ENCODE results near the gene ARAF. TPM values are rescaled to one million over a fixed set of nuclear protein-coding genes. Genes with fewer than 3 reads are reported as not detected.
A peak's percentile ranks its signal among the peaks of the same experiment; 100 is the strongest.

Gene ARAF
- total RNA-seq, 1 experiment from 2014 or later: 20.5 TPM

DNA sequence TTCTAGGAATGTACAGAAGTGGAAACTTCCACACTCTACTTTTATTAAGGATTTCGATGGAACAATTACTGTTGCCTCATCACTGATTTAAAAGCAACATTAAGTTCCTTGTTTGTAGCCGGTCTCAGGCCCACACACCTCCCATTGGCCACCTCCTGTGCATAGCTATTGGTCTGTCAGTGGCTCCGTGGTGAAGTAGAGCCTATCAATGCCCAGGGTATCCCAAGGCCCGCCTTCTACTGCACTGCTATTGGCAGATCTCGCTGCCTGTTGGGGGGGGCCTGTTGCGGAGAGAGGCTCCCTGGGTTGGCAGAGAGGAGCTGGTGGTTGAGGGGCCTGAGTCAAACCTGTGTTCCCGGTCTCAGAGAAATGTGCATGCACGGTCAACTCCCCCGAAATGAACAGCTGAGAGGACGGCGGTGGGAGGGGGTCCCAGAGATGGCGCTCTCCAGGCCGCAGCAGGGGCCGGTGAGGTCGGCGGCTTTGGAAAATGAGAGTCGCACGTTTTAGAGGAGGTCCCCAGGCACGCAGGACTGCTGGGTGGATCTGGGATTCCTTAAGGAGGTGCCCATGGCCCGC, 4.9 kb upstream of the ARAF start:
- Histone ChIP-seq H3K4me3 (peak overlapping the region; percentile 62), H3K27ac (peak overlapping the region; percentile 74), H3K27me3 (no peaks in the 10 kb centered on the region), H3K4me1 (no peaks in the 10 kb centered on the region), H3K9me3 (replicated peaks) (no peaks in the 10 kb centered on the region), H3K36me3 (no peaks in the 10 kb centered on the region)
- peak; percentile 88 to 89 for DNase-seq

DNA sequence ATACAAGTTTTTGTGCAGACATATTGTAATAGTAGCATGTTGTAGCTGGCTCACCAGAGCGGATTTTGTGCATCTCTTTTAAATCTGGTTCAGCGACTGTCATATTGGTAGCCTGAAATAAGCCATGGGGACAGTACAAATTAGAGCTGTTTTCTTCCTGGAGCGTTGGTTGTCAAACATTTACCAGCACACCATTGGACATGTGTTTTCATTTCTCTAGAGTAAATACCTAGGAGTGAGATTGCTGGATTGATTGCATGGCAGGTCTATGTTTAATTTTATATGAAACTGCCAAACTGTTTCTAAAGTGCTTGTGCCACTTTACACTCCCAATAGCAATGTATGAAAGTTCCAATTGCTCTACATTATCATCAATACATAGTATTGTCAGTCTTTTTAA, 2.6 kb upstream of the ARAF start:
- no peak overlapping the region for H3K4me3 ChIP-seq
- no peaks in the 10 kb centered on the region for H3K27me3 ChIP-seq
- no peaks in the 10 kb centered on the region for H3K4me1 ChIP-seq
- H3K9me3 ChIP-seq (replicated peaks): no peaks in the 10 kb centered on the region
- H3K36me3 ChIP-seq: no peaks in the 10 kb centered on the region
- DNase-seq: no peak
- H3K27ac ChIP-seq: no peak overlapping the region

DNA sequence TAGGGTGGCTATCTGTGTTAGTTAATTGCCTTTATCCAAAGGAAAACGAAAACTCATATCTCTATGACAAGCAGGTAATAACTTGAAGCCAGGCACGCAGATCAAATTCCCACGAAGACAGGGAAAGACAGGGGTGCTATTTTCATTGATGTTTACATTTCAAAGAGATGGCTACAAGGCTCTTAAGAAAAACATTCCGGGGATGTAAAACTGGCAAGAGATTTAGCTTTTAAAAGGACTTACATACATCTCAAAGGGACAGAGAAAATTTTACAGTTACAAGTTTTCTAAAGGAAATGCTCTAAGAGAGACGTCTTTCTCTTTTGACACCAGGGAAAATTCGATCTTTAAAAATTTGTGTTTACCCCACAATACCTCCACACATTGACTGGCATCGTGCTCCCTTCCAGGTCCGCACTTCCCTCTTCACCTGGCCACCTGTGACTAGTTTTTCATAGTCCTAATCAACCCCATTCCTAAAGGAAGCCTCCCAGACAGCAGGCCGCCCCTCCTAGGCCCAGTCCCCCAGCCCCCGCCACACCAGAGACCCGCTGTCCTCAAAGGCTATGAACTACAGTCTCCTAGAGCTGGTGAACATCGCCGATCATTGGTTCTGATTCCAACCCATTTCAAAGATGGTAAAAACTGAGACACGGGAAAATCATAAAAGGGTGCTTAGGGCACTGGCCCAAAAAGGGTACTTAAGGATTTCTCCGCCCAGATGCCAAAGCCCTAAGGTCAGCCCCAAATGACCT, 649 bp upstream of the ARAF start:
- Histone ChIP-seq H3K27me3 (no peaks in the 10 kb centered on the region), H3K27ac (peak overlapping the region; percentile 94), H3K36me3 (0 out of 2 replicates have a peak, but pooled peaks cover 2% of the 10 kb centered on the region), H3K4me1 (no peaks in the 10 kb centered on the region), H3K4me3 (peak overlapping the region; percentile 90), H3K9me3 (replicated peaks) (no peaks in the 10 kb centered on the region)
- DNase-seq: no peak

DNA sequence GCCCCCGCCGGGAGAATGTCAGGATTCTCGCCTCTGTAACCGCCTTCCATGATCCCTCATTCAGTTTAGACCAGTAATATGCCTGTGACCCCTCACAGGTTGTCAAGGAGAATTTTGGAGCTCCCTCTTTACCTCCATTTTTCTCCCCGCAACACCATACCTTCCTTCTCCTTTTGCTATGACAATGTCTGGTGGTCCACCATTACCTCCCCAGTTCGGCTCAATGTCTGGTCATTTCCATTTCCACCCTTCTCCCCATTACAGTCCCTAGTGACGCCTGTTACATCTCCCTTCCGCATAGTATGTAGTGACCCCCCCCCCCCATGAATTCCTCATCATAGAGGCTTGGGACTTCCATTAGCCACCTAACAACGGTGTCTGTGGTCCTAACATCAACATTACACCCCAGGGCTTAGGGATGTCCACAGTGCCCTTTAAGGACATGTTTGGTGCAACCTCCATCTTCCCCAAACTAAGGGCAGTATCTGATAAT, 700 bp downstream of the ARAF start:
- DNase-seq: no peak
- no peaks in the 10 kb centered on the region for H3K9me3 ChIP-seq (replicated peaks)
- 0 out of 2 replicates have a peak, but pooled peaks cover 2% of the 10 kb centered on the region for H3K36me3 ChIP-seq
- peak overlapping the region; percentile 94 for H3K27ac ChIP-seq
- H3K27me3 ChIP-seq: no peaks in the 10 kb centered on the region
- H3K4me1 ChIP-seq: no peaks in the 10 kb centered on the region
- H3K4me3 ChIP-seq: peak overlapping the region; percentile 90

DNA sequence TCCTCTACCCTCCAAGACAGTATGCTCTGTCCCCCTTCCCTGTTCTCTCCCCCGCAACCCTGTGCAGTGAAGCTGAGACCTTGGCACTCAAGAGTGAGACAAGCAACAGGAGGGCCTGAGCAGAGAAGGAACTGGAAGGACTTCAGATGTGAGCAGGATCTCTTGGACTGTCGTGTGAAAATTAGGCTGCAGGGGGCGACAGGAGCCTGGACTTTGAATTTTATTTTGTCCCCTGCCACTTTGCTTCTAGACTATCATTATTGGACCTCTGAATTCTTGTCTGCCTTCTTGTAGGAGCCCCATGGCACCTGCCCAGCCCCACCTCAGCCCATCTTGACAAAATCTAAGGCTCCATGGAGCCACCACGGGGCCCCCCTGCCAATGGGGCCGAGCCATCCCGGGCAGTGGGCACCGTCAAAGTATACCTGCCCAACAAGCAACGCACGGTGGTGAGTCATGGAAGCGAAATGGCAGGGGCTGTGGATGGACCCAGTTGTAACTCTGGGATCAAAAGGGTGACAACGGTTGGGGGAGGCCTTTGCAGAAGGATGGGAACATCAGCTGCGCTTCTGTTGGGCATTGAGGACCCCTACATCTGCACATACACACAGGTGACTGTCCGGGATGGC, 1.7 kb downstream of the ARAF start:
- Histone ChIP-seq H3K4me3 (no peak overlapping the region), H3K9me3 (replicated peaks) (no peaks in the 10 kb centered on the region), H3K36me3 (0 out of 2 replicates have a peak, but pooled peaks cover 2% of the 10 kb centered on the region), H3K27me3 (no peaks in the 10 kb centered on the region), H3K27ac (no peak overlapping the region), H3K4me1 (no peaks in the 10 kb centered on the region)
- DNase-seq: peak in 1 of 2 experiments; percentile 32

DNA sequence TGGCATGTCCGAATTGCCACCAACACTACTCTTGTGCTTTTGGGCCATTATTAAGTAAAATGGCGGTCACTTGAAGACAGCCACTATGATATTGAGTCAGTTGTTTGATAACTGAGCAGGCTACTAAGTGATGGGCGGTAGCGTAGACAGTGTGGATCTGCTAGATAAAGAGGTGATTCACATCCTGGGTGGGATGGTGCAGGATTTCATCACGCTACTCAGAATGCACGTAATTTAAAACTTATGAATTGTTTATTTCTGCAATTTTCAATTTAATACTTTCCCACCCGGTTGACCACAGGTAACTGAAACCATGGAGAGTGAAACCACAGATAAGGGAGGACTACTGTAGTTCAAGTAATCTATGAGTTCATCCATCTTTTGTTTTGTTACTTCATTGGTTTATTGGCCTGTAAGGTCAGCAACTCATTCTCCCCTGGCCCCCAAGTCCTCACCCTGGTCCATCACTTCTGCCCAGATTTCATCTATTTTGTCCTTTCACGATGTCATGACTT, 2.9 kb downstream of the ARAF start:
- Histone ChIP-seq H3K9me3 (replicated peaks) (no peaks in the 10 kb centered on the region), H3K4me3 (no peak overlapping the region), H3K27ac (no peak overlapping the region), H3K36me3 (0 out of 2 replicates have a peak, but pooled peaks cover 2% of the 10 kb centered on the region), H3K27me3 (no peaks in the 10 kb centered on the region), H3K4me1 (no peaks in the 10 kb centered on the region)
- DNase-seq: no peak

DNA sequence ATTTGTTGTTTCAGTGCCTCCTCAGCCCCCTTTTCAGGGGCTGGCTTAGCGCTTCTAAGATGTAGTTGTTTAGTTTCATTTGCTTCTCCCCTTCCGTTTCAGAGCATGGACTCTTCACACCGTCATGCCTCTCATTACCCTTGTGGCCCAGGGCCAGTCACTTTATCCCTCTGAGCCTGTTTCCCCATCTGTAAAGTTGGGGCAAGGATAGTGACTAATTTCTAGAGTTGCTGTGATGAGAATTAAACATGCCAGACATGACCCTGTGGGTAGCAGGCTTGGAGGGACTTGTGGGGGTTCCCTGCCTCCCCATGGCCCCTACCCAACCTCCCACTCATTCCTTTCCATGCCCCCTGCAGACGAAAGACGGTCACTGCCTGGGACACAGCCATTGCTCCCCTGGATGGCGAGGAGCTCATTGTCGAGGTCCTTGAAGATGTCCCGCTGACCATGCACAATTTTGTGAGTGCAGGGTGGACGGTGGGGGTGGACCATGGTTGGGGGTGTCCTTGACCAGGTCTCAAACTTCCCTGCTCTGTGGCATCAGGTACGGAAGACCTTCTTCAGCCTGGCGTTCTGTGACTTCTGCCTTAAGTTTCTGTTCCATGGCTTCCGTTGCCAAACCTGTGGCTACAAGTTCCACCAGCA, 3.6 kb downstream of the ARAF start:
- DNase-seq: no peak
- no peak overlapping the region for H3K27ac ChIP-seq
- H3K9me3 ChIP-seq (replicated peaks): no peaks in the 10 kb centered on the region
- 0 out of 2 replicates have a peak, but pooled peaks cover 2% of the 10 kb centered on the region for H3K36me3 ChIP-seq
- H3K4me1 ChIP-seq: no peaks in the 10 kb centered on the region
- no peak overlapping the region for H3K4me3 ChIP-seq
- no peaks in the 10 kb centered on the region for H3K27me3 ChIP-seq

DNA sequence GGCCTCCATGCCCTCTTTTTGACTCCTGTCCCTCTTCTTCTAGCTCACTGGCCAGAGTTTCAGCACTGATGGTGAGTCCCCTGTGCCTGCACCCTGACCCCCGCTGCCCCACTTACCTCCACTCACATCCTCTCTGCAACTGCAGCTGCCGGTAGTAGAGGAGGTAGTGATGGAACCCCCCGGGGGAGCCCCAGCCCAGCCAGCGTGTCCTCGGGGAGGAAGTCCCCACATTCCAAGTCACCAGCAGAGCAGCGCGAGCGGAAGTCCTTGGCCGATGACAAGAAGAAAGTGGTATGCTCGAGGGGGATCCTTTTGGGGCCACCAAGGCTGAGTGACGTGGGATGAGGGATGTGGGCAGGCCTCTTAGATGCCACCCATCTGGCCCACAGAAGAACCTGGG, 5.8 kb downstream of the ARAF start:
- H3K36me3 ChIP-seq: 0 out of 2 replicates have a peak, but pooled peaks cover 2% of the 10 kb centered on the region
- no peak for DNase-seq
- no peaks in the 10 kb centered on the region for H3K9me3 ChIP-seq (replicated peaks)
- H3K4me3 ChIP-seq: no peak overlapping the region
- H3K4me1 ChIP-seq: no peaks in the 10 kb centered on the region
- no peak overlapping the region for H3K27ac ChIP-seq
- H3K27me3 ChIP-seq: no peaks in the 10 kb centered on the region

DNA sequence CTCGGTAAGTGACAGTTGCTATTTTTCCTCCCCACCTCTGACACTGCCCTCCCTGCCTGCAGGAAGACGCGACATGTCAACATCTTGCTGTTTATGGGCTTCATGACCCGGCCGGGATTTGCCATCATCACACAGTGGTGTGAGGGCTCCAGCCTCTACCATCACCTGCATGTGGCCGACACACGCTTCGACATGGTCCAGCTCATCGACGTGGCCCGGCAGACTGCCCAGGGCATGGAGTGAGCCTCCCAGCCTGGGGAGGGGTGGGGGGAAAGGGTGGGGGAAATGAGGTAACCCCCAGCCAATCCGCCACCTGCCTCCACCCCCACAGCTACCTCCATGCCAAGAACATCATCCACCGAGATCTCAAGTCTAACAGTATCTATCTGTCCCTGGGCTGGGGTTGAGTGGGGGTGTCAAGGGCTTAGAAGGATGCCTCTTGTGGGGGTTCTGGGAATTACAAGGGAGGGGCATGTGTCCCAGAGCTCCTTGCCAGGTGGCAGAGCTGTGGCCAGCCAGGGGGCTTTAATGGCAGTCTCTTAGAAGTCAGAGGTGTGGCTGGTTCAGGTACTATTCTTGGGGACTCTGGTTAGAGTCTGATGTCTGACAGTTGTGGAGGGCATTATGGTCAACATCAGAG, 7.8 kb downstream of the ARAF start:
- Histone ChIP-seq H3K27ac (no peak overlapping the region), H3K27me3 (no peaks in the 10 kb centered on the region), H3K36me3 (no peaks in the 10 kb centered on the region), H3K4me3 (no peak overlapping the region), H3K9me3 (replicated peaks) (no peaks in the 10 kb centered on the region), H3K4me1 (no peaks in the 10 kb centered on the region)
- DNase-seq: peak in 1 of 2 experiments; percentile 26

DNA sequence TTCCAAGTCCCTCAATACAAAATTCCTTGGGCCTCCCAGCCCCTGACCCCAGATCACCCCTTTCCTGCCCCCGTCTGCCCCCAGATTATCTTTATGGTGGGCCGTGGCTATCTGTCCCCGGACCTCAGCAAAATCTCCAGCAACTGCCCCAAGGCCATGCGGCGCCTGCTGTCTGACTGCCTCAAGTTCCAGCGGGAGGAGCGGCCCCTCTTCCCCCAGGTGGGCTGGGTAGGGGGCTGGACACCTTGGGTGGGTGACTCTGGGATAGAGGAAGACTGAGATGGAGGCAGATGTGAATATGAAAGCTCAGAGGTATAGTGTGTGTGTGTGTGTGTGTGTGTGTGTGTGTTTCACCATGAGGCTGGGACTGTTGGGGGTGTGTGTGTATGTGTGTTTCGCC, 9.8 kb downstream of the ARAF start:
- no peaks in the 10 kb centered on the region for H3K36me3 ChIP-seq
- no peak overlapping the region for H3K27ac ChIP-seq
- no peaks in the 10 kb centered on the region for H3K27me3 ChIP-seq
- H3K4me1 ChIP-seq: no peaks in the 10 kb centered on the region
- DNase-seq: no peak
- no peaks in the 10 kb centered on the region for H3K9me3 ChIP-seq (replicated peaks)
- no peak overlapping the region for H3K4me3 ChIP-seq

DNA sequence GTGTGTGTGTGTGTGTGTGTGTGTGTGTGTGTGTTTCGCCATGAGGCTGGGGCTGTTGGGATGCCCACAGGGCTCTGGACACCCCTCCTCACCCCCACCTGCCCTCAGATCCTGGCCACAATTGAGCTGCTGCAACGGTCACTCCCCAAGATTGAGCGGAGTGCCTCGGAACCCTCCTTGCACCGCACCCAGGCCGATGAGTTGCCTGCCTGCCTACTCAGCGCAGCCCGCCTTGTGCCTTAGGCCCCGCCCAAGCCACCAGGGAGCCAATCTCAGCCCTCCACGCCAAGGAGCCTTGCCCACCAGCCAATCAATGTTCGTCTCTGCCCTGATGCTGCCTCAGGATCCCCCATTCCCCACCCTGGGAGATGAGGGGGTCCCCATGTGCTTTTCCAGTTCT, 10.2 kb downstream of the ARAF start:
- no peaks in the 10 kb centered on the region for H3K9me3 ChIP-seq (replicated peaks)
- no peak for DNase-seq
- no peak overlapping the region for H3K4me3 ChIP-seq
- no peaks in the 10 kb centered on the region for H3K36me3 ChIP-seq
- H3K27me3 ChIP-seq: no peaks in the 10 kb centered on the region
- H3K27ac ChIP-seq: no peak overlapping the region
- H3K4me1 ChIP-seq: no peaks in the 10 kb centered on the region

DNA sequence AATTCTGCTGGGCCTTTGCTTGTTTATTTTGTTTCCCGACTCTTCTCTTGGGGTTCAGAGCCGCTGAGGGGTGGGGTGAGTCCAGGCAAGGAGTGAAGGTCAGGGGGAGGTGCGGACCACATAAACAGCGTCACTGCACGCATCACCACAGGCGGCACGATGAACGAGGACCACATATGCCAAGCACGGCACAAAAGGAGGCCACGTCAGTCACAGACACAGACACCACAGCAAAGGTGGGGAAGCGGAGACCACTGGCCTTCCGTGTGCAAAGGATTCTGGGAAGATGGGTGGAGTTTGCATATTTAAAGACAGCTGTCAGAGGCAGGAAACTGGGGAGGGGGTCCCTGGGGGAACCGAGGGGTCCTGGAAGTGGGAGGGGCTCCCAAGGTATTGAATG, 10.9 kb downstream of the ARAF start:
- no peak for DNase-seq
- Histone ChIP-seq H3K4me1 (no peaks in the 10 kb centered on the region), H3K36me3 (no peaks in the 10 kb centered on the region), H3K27me3 (no peaks in the 10 kb centered on the region), H3K9me3 (replicated peaks) (no peaks in the 10 kb centered on the region), H3K27ac (no peak overlapping the region), H3K4me3 (no peak overlapping the region)

DNA sequence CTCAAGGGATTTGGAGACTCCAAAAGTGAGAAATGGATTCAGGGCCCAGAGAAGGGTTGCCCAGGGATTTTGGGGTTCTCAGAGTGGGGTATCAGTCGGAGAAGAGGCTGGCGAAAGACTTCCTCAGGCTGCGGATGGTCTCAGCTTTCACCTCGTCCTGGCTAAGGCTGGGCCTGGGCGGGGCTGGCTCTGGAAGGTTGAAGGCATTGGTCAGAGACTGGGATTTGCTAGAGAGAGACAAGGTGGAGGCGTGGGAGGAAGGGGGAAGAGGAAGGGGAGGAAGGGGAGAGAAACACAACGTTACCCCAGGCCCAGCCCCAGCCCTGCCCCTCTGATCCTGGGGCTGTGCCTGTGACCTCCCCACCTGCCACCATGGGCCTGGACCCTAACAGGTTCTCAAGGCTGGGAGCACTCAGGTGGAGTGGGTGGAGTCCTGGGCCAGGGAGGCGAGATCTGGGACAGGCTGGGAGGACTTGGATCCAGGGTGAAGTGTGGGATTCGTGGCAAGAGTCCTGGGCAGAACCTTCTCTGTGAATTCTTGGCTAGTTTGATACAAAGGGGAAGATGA, 11.9 kb downstream of the ARAF start:
- Histone ChIP-seq H3K36me3 (no peaks in the 10 kb centered on the region), H3K4me3 (no peak overlapping the region), H3K4me1 (no peaks in the 10 kb centered on the region), H3K27ac (no peak overlapping the region), H3K27me3 (no peaks in the 10 kb centered on the region), H3K9me3 (replicated peaks) (no peaks in the 10 kb centered on the region)
- no peak for DNase-seq
